Osteocyte (in vitro differentiated cells): Measurements from ENCODE around the gene MKX. TPM values are rescaled to one million over a fixed set of nuclear protein-coding genes. Genes with fewer than 3 reads are reported as not detected.

Source experiments
- DNase-seq: peaks from one replicate; pipeline ENCODE4 v3.0.0; 2021; ENCODE audit warnings: mixed read lengths; ENCODE audit not compliant: unreplicated experiment; ENCODE audit errors: extremely low spot score
- H3K27ac Mint-ChIP-seq: one replicate; pipeline ENCODE4 v1.8.0; 2021; ENCODE audit warnings: mild to moderate bottlenecking, mixed read lengths; ENCODE audit not compliant: unreplicated experiment
- H3K27me3 Mint-ChIP-seq: one replicate; pipeline ENCODE4 v1.8.0; 2021; ENCODE audit warnings: mixed read lengths; ENCODE audit not compliant: unreplicated experiment
- H3K36me3 Mint-ChIP-seq: one replicate; pipeline ENCODE4 v1.8.0; 2021; ENCODE audit warnings: mixed read lengths; ENCODE audit not compliant: unreplicated experiment
- H3K4me1 Mint-ChIP-seq: one replicate; pipeline ENCODE4 v1.8.0; 2021; ENCODE audit warnings: mixed read lengths; ENCODE audit not compliant: unreplicated experiment
- H3K4me3 Mint-ChIP-seq: one replicate; pipeline ENCODE4 v1.8.0; 2021; ENCODE audit warnings: mild to moderate bottlenecking, moderate library complexity, mixed read lengths; ENCODE audit not compliant: unreplicated experiment
- H3K9me3 Mint-ChIP-seq: one replicate; pipeline ENCODE4 v1.8.0; 2021; ENCODE audit warnings: mixed read lengths; ENCODE audit not compliant: unreplicated experiment
- CTCF ChIP-seq: fragments of 200-600 bp; sonication (generic); IDR thresholded peaks from 2 replicates; pipeline ENCODE4 v1.5.0; 2021; ENCODE audit warnings: antibody characterized with exemption, mild to moderate bottlenecking, moderate library complexity
- total RNA-seq: library from RNA; stranded (reverse); gene quantifications from 2 replicates; pipeline ENCODE4 v1.2.1, GENCODE V29; 2021

Gene MKX
- total RNA-seq, 1 donor from 2014 or later: 21.5 TPM

- no peak for TF ChIP-seq CTCF
- Mint-ChIP-seq H3K27ac (no peak overlapping the region), H3K9me3 (no peaks in the 10 kb centered on the region), H3K36me3 (no peaks in the 10 kb centered on the region), H3K4me1 (peaks cover 19% of the 10 kb centered on the region), H3K4me3 (no peak overlapping the region), H3K27me3 (no peaks in the 10 kb centered on the region)
- DNase-seq: no peak
These were observed 85.4 kb downstream of the MKX start for GRCh38 chr10:27660268-27660667.

- Mint-ChIP-seq H3K27me3 (no peaks in the 10 kb centered on the region), H3K4me1 (peaks cover 20% of the 10 kb centered on the region), H3K4me3 (no peak overlapping the region), H3K36me3 (no peaks in the 10 kb centered on the region), H3K27ac (no peak overlapping the region), H3K9me3 (no peaks in the 10 kb centered on the region)
- no peak for DNase-seq
- TF ChIP-seq CTCF: no peak
These were observed 85.8 kb downstream of the MKX start for GRCh38 chr10:27659786-27660185.

GRCh38 chr10:27658788-27659187 lies 86.8 kb downstream of the MKX start:
- no peaks in the 10 kb centered on the region for H3K9me3 Mint-ChIP-seq
- no peak overlapping the region for H3K4me3 Mint-ChIP-seq
- DNase-seq: no peak
- peaks cover 18% of the 10 kb centered on the region for H3K4me1 Mint-ChIP-seq
- H3K27ac Mint-ChIP-seq: no peak overlapping the region
- no peaks in the 10 kb centered on the region for H3K27me3 Mint-ChIP-seq
- no peak for TF ChIP-seq CTCF
- no peaks in the 10 kb centered on the region for H3K36me3 Mint-ChIP-seq

GRCh38 chr10:27655296-27655695 lies 90.3 kb downstream of the MKX start:
- H3K27ac Mint-ChIP-seq: no peak overlapping the region
- H3K9me3 Mint-ChIP-seq: no peaks in the 10 kb centered on the region
- peaks cover 8% of the 10 kb centered on the region for H3K4me1 Mint-ChIP-seq
- TF ChIP-seq CTCF: no peak
- no peak overlapping the region for H3K4me3 Mint-ChIP-seq
- no peaks in the 10 kb centered on the region for H3K27me3 Mint-ChIP-seq
- no peaks in the 10 kb centered on the region for H3K36me3 Mint-ChIP-seq
- DNase-seq: no peak

GRCh38 chr10:27654284-27654683 lies 91.3 kb downstream of the MKX start:
- DNase-seq: no peak
- Mint-ChIP-seq H3K4me3 (no peak overlapping the region), H3K27ac (no peak overlapping the region), H3K4me1 (peaks cover 8% of the 10 kb centered on the region), H3K9me3 (no peaks in the 10 kb centered on the region), H3K27me3 (no peaks in the 10 kb centered on the region), H3K36me3 (no peaks in the 10 kb centered on the region)
- no peak for TF ChIP-seq CTCF
